Heart left ventricle (tissue), 16 donors: ENCODE results near the gene TEF. TPM values are rescaled to one million over a fixed set of nuclear protein-coding genes. Genes with fewer than 3 reads are reported as not detected.

ENCODE experiments used
- ATAC-seq, 4 donors: fragments of 200-7000 bp; cut with Tn5 transposase; one replicate each; pipeline ENCODE4 v1.9.1; 2020 to 2022; ENCODE audit warnings: moderate library complexity in 4 of 4, mild to moderate bottlenecking in 3 of 4, moderate number of reproducible peaks in 1 of 4
- DNase-seq, 5 donors: peaks; one replicate each; pipeline ENCODE4 v3.0.0-alpha.2; 2020
- H3K27ac ChIP-seq, 12 donors: fragments of 200-600 bp; sonication (generic) in 4 of 12; one replicate each; pipeline versions ENCODE4 v1.5.0 to v1.8.0; 2016 to 2022; ENCODE audit warnings: mild to moderate bottlenecking in 2 of 12
- H3K27me3 ChIP-seq, 9 donors: fragments of 200-600 bp; sonication (generic) in 2 of 9; one replicate each; pipeline versions ENCODE4 v1.5.1 to v1.8.0; 2016 to 2022; ENCODE audit warnings: mild to moderate bottlenecking in 3 of 9
- H3K36me3 ChIP-seq, 9 donors: fragments of 200-600 bp; sonication (generic) in 2 of 9; one replicate each; pipeline versions ENCODE4 v1.5.0 to v1.8.0; 2018 to 2022; ENCODE audit warnings: mild to moderate bottlenecking in 2 of 9
- H3K4me1 ChIP-seq, 12 donors: fragments of 200-600 bp; sonication (generic) in 4 of 12; one replicate each; pipeline versions ENCODE4 v1.5.0 to v1.8.0; 2016 to 2022; ENCODE audit warnings: mild to moderate bottlenecking in 3 of 12
- H3K4me3 ChIP-seq, 12 donors: fragments of 200-600 bp; sonication (generic) in 4 of 12; one replicate each; pipeline versions ENCODE4 v1.5.0 to v1.8.0; 2017 to 2022; ENCODE audit warnings: mild to moderate bottlenecking in 9 of 12, moderate library complexity in 4 of 12
- H3K9me3 ChIP-seq, 12 donors: fragments of 200-600 bp; sonication (generic) in 4 of 12; one replicate each; pipeline versions ENCODE4 v1.5.0 to v1.8.0; 2016 to 2022; ENCODE audit warnings: mild to moderate bottlenecking in 1 of 12
- POLR2A ChIP-seq, 2 donors: fragments of 450-650 bp; IDR thresholded peaks; one replicate each; pipeline ENCODE4 v1.6.1; 2017; ENCODE audit warnings: antibody characterized with exemption in 2 of 2, mild to moderate bottlenecking in 2 of 2, moderate library complexity in 2 of 2
- WGBS, 4 donors: extraction: QIAGEN DNeasy Blood & Tissue Kit in 2 of 4; methylation state at CpG; one replicate each; pipeline versions ENCODE4 v1.1.5 to v1.1.7; 2013 to 2018; 5-methylcytosine and 5-hydroxymethylcytosine counted together
- intact Hi-C, 10 donors: fragments of 100-400 bp; cut with DNase I; formaldehyde crosslinking; loops; one replicate each; pipeline versions ENCODE4 v1.11.1 to v1.14.2; 2022
- polyA plus RNA-seq, 2 donors: library from polyadenylated mRNA; stranded (reverse); fragments of 200-250 nt; gene quantifications; one replicate each; pipeline ENCODE4 v1.2.3, GENCODE V29; 2013
- total RNA-seq, 9 donors: library from RNA; depleted of rRNA in 2 of 9; stranded (reverse); fragments of >200 nt in 2 of 9; fragmentation: NEBNext Ultra II Directional in 3 of 9; extraction: Animal tissue kit (Norgen Biotek cat#: 25700) in 3 of 9; gene quantifications; one replicate each; pipeline versions ENCODE4 v1.1.0 to v1.2.4, GENCODE V29; 2016 to 2023
- TF ChIP-seq, protein P1 (sequence below), 12 donors: fragments of 200-600 bp; sonication (generic) in 4 of 12; IDR thresholded peaks; one replicate each; pipeline versions ENCODE4 v1.5.0 to v1.8.0; 2018 to 2022; ENCODE audit warnings: antibody characterized with exemption in 12 of 12, mild to moderate bottlenecking in 5 of 12
- donor health status: ischemic (EF 13 %, LVEDD 7.1; RV severe dilation, severe dysfunction).
- donor health status: healthy with polysubstance abuse.
- donor health status: DM: no; HTN: yes; CAD: no.
- donor health status: DM: no; HTN: no; CAD: no.
- donor health status: ischemic (EF 25% LVEDD 6.9; RV normal size, moderate dysfunction).
- donor health status: ischemic (EF 25% LVEDD 5.7; RV mildly dilated, moderate dysfunction).
- donor health status: healthy.
- donor health status: DM: yes; HTN: yes; CAD: no.
- donor health status: ischemic (EF 35%, LVEDD 5.7; RV mildly dilated, moderate dysfunction).
- donor health status: nonischemic (EF 11% LVEDD 7.7; RV severe dilation, severe dysfunction).
- donor health status: DM: yes; HTN: yes; CAD: no.
- donor health status: PGD.
- donor health status: ischemic (EF 29% LVEDD 5.4; RV normal size, mild dysfunction).
- donor health status: nonischemic (EF 23%, LVEDD 6.1; RV moderate dilation, normal function).

Gene TEF
- total and polyA plus RNA-seq, 11 donors, result 7.2 to 35.3 (median 17.9) TPM

DNA sequence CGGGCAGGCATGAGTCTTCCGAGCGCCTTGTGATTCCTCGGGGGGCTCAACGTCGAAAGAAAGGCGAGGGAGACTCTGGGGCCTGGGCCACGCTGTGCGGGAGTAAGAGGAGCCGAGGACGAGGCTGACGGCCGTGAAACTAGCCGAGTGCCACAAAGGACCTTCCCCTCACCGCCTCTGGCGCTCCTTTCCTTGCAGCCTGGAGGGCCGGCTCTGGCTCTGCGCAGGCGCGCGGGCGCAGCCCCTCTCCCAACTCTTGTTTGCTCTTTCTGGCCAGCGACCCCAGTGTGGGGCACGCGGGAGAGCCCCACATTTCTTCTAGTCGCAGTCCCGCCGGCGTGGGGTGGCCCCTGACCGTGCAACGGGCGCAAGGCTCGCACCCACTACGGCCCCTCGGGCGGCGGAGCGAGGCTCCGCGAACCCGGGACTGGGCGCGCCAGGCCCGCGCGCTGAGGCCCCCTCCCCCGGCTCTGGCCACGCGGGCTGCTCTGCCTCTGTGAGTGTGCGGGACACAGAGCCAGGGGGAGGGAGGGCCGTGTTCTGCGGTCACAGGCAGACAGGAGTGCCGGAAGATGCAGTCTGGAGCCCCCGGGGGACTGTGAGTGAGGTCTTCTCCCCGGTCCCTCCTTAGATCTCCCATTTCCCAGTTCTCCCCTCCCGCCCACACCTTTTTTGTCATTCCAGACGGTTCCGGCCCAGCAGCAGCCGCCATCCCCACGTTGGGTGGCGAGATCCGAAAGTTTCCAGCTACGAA lies 65.9 kb downstream of the TEF start:
- Histone ChIP-seq H3K9me3 (no peaks in the 10 kb centered on the region), H3K4me3 (peak overlapping the region; percentile 76 to 98 (median 94)), H3K27me3 (no peaks in the 10 kb centered on the region), H3K4me1 (peaks cover 6 to 26% (median 20%) of the 10 kb centered on the region in 12 donors), H3K27ac (peak overlapping the region; percentile 94 to 100 (median 99)), H3K36me3 (peaks cover 0 to 15% (median 7%) of the 10 kb centered on the region in 9 donors)
- TF ChIP-seq POLR2A (IDR thresholded peaks at IDR 0.05), result no peak
- TF ChIP-seq, protein P1, sequence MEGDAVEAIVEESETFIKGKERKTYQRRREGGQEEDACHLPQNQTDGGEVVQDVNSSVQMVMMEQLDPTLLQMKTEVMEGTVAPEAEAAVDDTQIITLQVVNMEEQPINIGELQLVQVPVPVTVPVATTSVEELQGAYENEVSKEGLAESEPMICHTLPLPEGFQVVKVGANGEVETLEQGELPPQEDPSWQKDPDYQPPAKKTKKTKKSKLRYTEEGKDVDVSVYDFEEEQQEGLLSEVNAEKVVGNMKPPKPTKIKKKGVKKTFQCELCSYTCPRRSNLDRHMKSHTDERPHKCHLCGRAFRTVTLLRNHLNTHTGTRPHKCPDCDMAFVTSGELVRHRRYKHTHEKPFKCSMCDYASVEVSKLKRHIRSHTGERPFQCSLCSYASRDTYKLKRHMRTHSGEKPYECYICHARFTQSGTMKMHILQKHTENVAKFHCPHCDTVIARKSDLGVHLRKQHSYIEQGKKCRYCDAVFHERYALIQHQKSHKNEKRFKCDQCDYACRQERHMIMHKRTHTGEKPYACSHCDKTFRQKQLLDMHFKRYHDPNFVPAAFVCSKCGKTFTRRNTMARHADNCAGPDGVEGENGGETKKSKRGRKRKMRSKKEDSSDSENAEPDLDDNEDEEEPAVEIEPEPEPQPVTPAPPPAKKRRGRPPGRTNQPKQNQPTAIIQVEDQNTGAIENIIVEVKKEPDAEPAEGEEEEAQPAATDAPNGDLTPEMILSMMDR (IDR thresholded peaks at IDR 0.05), result no peak
- 0 to 1% (median 1%) methylated on average over 13 to 63 of the region's 63 CpGs for WGBS, 4 donors
- ATAC-seq, result peak; percentile 3 to 41 (median 24)
- intact Hi-C loops, result loop anchor here in 6 of 10 donors (1.0 to 2.0 kb wide), 4 partner anchors 21 to 37 kb away; partner anchors contain the start of genes ACO2 (in 3 of the 6) and PHF5A (in 3 of the 6)
- peak; percentile 77 to 86 (median 84) for DNase-seq

DNA sequence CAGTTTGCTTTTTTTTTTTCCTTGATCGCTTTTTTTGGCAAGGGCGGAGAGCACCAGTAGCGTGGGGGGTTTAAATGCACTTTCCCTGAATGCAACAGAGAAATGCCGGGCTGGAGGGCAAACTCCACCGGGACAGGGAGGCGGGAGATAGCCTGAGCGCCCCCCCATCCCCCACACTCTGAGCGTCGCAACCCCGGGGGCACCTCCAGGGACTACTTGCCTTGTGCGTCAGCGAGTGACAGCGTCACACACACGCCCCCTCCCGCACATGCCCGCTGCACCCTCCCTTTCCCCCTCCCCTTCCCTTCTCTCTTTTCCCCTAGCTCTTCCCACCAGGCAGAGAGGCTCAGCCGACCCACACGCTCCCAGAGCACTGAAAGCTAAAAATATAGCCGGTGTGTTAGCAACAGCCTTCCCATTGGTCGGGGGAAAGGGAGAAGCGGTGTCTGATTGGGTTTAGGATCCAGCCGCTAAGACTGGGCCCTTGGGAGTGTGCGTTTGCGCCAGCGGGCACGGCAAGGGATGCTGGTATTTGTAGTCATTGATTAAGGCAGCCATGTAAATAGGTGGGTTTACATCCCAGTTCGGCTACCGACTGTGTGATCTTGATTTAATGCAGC lies 66.6 kb downstream of the TEF start:
- DNase-seq, result peak; percentile 95 to 98 (median 97)
- TF ChIP-seq, protein P1 (IDR thresholded peaks at IDR 0.05), result no peak
- peak in 1 of 2 donors; percentile 90 for TF ChIP-seq POLR2A (IDR thresholded peaks at IDR 0.05)
- WGBS, 4 donors, result 0 to 1% (median 1%) methylated on average over 23 to 28 of the region's 28 CpGs
- intact Hi-C loops, result loop anchor here in 3 of 10 donors (1.0 to 2.0 kb wide), 3 partner anchors 20 to 21 kb away; partner anchors contain the start of genes ACO2 (in 2 of the 3) and PHF5A (in 2 of the 3)
- peak; percentile 78 to 88 (median 86) for ATAC-seq
- Histone ChIP-seq H3K36me3 (peaks cover 0 to 8% (median under 1%) of the 10 kb centered on the region in 9 donors), H3K27me3 (no peaks in the 10 kb centered on the region), H3K9me3 (no peaks in the 10 kb centered on the region), H3K4me3 (peak overlapping the region; percentile 76 to 98 (median 94)), H3K4me1 (peaks cover 0 to 19% (median 13%) of the 10 kb centered on the region in 12 donors), H3K27ac (peak overlapping the region; percentile 94 to 100 (median 99))

Other genes starting within 250 kb of the TEF start
- 10 to 100 TPM; 10.1 to 21.2 (median 14.6) TPM for gene L3MBTL2, start 176.6 kb upstream of the TEF start, total RNA-seq
- gene L3MBTL2, start 176.6 kb upstream of the TEF start, polyA plus RNA-seq, result 10 to 100 TPM in 1 of 2 donors, 1 to 10 TPM in 1; 7.3 to 25.7 TPM
- 10 to 100 TPM in 5 of 9 donors, 1 to 10 TPM in 4; 5.6 to 20.6 (median 10.7) TPM for gene CHADL, start 141.0 kb upstream of the TEF start, total RNA-seq
- gene CHADL, start 141.0 kb upstream of the TEF start, polyA plus RNA-seq, result 10 to 100 TPM in 1 of 2 donors, 1 to 10 TPM in 1; 3.9 to 31.2 TPM
- gene RANGAP1, start 95.8 kb upstream of the TEF start, total RNA-seq, result 10 to 100 TPM; 27.7 to 75.6 (median 35.0) TPM
- gene RANGAP1, start 95.8 kb upstream of the TEF start, polyA plus RNA-seq, result 100 to 1,000 TPM in 1 of 2 donors, 10 to 100 TPM in 1; 23.7 to 125 TPM
- 10 to 100 TPM; 32.2 to 50.4 (median 37.1) TPM for gene ZC3H7B, start 80.4 kb upstream of the TEF start, total RNA-seq
- gene ZC3H7B, start 80.4 kb upstream of the TEF start, polyA plus RNA-seq, result 10 to 100 TPM; 29.7 to 48.7 TPM
- gene TOB2, start 64.9 kb downstream of the TEF start, total RNA-seq, result 10 to 100 TPM; 29.0 to 74.5 (median 46.1) TPM
- gene TOB2, start 64.9 kb downstream of the TEF start, polyA plus RNA-seq, result 10 to 100 TPM; 29.6 to 44.9 TPM
- 10 to 100 TPM; 13.4 to 29.3 (median 20.0) TPM for gene PHF5A, start 86.8 kb downstream of the TEF start, total RNA-seq
- 10 to 100 TPM; 40.3 to 49.9 TPM for gene PHF5A, start 86.8 kb downstream of the TEF start, polyA plus RNA-seq
- 1,000 to 10,000 TPM in 2 of 9 donors, 100 to 1,000 TPM in 7; 503 to 1,146 (median 862) TPM for gene ACO2, start 87.2 kb downstream of the TEF start, total RNA-seq
- gene ACO2, start 87.2 kb downstream of the TEF start, polyA plus RNA-seq, result 100 to 1,000 TPM; 375 to 431 TPM
- 10 to 100 TPM; 12.2 to 27.4 (median 18.3) TPM for gene POLR3H, start 162.5 kb downstream of the TEF start, total RNA-seq
- gene POLR3H, start 162.5 kb downstream of the TEF start, polyA plus RNA-seq, result 10 to 100 TPM; 20.2 to 31.2 TPM
- 100 to 1,000 TPM in 8 of 9 donors, 10 to 100 TPM in 1; 94.1 to 564 (median 266) TPM for gene CSDC2, start 179.1 kb downstream of the TEF start, total RNA-seq
- 100 to 1,000 TPM; 300 to 463 TPM for gene CSDC2, start 179.1 kb downstream of the TEF start, polyA plus RNA-seq
- gene PMM1, start 207.9 kb downstream of the TEF start, total RNA-seq, result 10 to 100 TPM; 10.8 to 26.4 (median 22.9) TPM
- 10 to 100 TPM; 17.3 to 34.8 TPM for gene PMM1, start 207.9 kb downstream of the TEF start, polyA plus RNA-seq
- 10 to 100 TPM; 29.0 to 51.0 (median 40.6) TPM for gene DESI1, start 239.1 kb downstream of the TEF start, total RNA-seq
- gene DESI1, start 239.1 kb downstream of the TEF start, polyA plus RNA-seq, result 10 to 100 TPM; 24.2 to 39.8 TPM
- 100 to 1,000 TPM; 162 to 204 (median 176) TPM for gene XRCC6, start 239.4 kb downstream of the TEF start, total RNA-seq
- gene XRCC6, start 239.4 kb downstream of the TEF start, polyA plus RNA-seq, result 100 to 1,000 TPM; 123 to 231 TPM